ENCODE measurements around the gene CAMKK1. TPM values are rescaled to one million over a fixed set of nuclear protein-coding genes. Genes with fewer than 3 reads are reported as not detected.
A peak's percentile ranks its signal among the peaks of the same experiment; 100 is the strongest.

The CAMKK1 gene
- total RNA-seq, 4 donors from 2014 or later, result 3.3 to 9.5 (median 3.8) TPM

- Histone ChIP-seq H3K36me3 (peaks cover 0 to 10% (median 0%) of the 10 kb centered on the region in 3 donors), H3K4me3 (no peak overlapping the region)
- WGBS, 2 donors, result 85 to 94% methylated on average over 8 to 13 of the region's 17 CpGs
Observed at GRCh38 chr17:3925684-3926485, 33.0 kb upstream of the CAMKK1 start.

GRCh38 chr17:3924512-3925350 is 31.9 kb upstream of the CAMKK1 start:
- Histone ChIP-seq H3K4me3 (peak overlapping the region in 1 of 4 donors; percentile 28), H3K27ac (peak overlapping the region in 3 of 4 donors; percentile 53 to 63 (median 59))
- intact Hi-C loops (cut with DNase I), result loop anchor here (5.0 kb wide), 1 partner anchor 83 kb away; no protein-coding TSS in a partner anchor

More at GRCh38 chr17:3925684-3926485, 33.0 kb upstream of the CAMKK1 start:
- intact Hi-C loops (cut with DNase I), result no loop called here
- no peak for DNase-seq
- TF ChIP-seq, protein P1, sequence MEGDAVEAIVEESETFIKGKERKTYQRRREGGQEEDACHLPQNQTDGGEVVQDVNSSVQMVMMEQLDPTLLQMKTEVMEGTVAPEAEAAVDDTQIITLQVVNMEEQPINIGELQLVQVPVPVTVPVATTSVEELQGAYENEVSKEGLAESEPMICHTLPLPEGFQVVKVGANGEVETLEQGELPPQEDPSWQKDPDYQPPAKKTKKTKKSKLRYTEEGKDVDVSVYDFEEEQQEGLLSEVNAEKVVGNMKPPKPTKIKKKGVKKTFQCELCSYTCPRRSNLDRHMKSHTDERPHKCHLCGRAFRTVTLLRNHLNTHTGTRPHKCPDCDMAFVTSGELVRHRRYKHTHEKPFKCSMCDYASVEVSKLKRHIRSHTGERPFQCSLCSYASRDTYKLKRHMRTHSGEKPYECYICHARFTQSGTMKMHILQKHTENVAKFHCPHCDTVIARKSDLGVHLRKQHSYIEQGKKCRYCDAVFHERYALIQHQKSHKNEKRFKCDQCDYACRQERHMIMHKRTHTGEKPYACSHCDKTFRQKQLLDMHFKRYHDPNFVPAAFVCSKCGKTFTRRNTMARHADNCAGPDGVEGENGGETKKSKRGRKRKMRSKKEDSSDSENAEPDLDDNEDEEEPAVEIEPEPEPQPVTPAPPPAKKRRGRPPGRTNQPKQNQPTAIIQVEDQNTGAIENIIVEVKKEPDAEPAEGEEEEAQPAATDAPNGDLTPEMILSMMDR (IDR thresholded peaks at IDR 0.05), result no peak
- Histone ChIP-seq H3K27me3 (no peaks in the 10 kb centered on the region), H3K27ac (peak overlapping the region in 2 of 4 donors; percentile 53 to 63), H3K4me1 (peaks cover 0 to 40% (median 4%) of the 10 kb centered on the region in 3 donors), H3K9me3 (no peaks in the 10 kb centered on the region)

DNA sequence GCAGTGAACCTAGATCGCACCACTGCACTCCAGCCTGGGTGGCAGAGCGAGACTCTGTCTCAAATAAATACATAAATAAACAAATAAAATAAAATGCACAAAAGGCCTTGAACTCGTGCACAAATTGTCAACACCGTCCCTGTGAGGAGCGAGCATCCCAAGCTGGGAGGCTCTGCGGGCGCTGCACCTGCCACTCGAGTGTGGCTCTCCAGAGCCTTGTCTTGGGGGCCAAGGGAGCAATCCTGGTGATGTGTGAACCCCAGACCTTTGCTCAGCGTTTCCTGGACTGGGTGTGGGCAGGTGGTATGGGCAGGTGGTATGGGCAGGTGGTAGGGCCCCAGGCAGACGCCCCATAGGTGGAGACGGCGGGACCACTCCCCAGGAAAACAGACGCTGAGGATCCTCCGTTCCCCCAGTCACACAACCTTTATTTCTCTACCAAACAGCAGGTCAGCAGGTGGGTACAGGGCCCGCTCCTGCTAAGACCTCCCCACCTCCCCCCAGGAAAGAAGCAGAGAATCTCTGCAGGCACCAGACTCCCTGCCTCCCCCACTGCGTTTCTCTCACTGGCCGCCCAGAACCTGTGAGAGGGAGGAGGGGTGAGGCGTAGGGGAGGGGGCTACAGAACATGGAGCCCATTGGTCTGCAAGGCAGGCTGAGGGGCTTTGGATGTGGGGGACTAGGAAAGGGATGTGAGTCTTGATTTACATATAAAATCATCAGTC is 30.8 kb upstream of the CAMKK1 start:
- H3K9me3 ChIP-seq, result no peaks in the 10 kb centered on the region
- peak overlapping the region in 2 of 4 donors; percentile 5 to 53 for H3K27ac ChIP-seq
- TF ChIP-seq POLR2A (IDR thresholded peaks at IDR 0.05), result no peak
- TF ChIP-seq, protein P1 (IDR thresholded peaks at IDR 0.05), result no peak
- peaks cover 0 to 55% (median 4%) of the 10 kb centered on the region in 3 donors for H3K4me1 ChIP-seq
- WGBS, 2 donors, result 79 to 86% methylated on average over 14 to 17 of the region's 18 CpGs
- intact Hi-C loops (cut with DNase I), result loop anchor here (5.0 kb wide), 1 partner anchor 84 kb away; no protein-coding TSS in a partner anchor
- no peak for DNase-seq
- no peak overlapping the region for H3K4me3 ChIP-seq
- no peaks in the 10 kb centered on the region for H3K27me3 ChIP-seq
- peaks cover 0 to 7% (median 0%) of the 10 kb centered on the region in 3 donors for H3K36me3 ChIP-seq

More at GRCh38 chr17:3924512-3925350, 31.9 kb upstream of the CAMKK1 start:
- peaks cover 0 to 10% (median 0%) of the 10 kb centered on the region in 3 donors for H3K36me3 ChIP-seq
- H3K27me3 ChIP-seq, result no peaks in the 10 kb centered on the region
- no peak for DNase-seq
- TF ChIP-seq POLR2A (IDR thresholded peaks at IDR 0.05), result no peak
- TF ChIP-seq, protein P1 (IDR thresholded peaks at IDR 0.05), result no peak
- H3K9me3 ChIP-seq, result no peaks in the 10 kb centered on the region
- WGBS, 2 donors, result 60 to 73% methylated on average over 1 to 5 of the region's 40 CpGs
- H3K4me1 ChIP-seq, result peaks cover 0 to 44% (median 4%) of the 10 kb centered on the region in 3 donors

DNA sequence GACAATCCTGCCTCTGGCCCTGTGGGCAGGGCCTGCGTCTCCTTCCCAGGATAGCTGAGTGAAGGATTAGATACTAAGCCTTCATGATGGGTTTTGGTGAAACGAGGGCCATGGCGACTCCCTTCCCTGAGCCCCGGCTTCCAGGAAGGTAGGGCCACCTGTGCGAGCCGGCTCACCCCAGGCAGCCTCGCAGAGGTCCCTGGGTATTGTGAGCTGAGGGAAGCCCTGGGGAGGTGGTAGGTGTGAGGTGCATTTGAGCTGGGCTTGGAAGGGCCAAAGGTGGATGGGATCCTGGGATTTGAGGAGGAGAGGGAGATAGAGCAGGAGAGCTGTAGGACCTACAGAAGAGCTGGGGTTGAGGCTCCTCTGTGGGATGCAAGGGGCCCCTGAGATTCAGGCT is 29.9 kb upstream of the CAMKK1 start:
- H3K4me3 ChIP-seq, result no peak overlapping the region
- no peaks in the 10 kb centered on the region for H3K27me3 ChIP-seq
- H3K27ac ChIP-seq, result peak overlapping the region in 1 of 4 donors; percentile 48
- no peak for DNase-seq
- TF ChIP-seq POLR2A (IDR thresholded peaks at IDR 0.05), result no peak
- TF ChIP-seq, protein P1 (IDR thresholded peaks at IDR 0.05), result no peak
- peaks cover 0 to 54% (median 4%) of the 10 kb centered on the region in 3 donors for H3K4me1 ChIP-seq
- WGBS, 2 donors, result 60 to 100% methylated on average over 1 of the region's 7 CpGs
- intact Hi-C loops (cut with DNase I), result loop anchor here (5.0 kb wide), 1 partner anchor 85 kb away; no protein-coding TSS in a partner anchor
- no peaks in the 10 kb centered on the region for H3K9me3 ChIP-seq
- no peaks in the 10 kb centered on the region for H3K36me3 ChIP-seq

All from esophagus squamous epithelium (tissue), 5 donors.